AG04450 (cell line): ENCODE measurements around the gene SLC36A2. TPM values are rescaled to one million over a fixed set of nuclear protein-coding genes. Genes with fewer than 3 reads are reported as not detected.

ENCODE experiments used
- CTCF ChIA-PET: fragments of 300-600, 350-600 bp; formaldehyde crosslinking; extraction: SDS; loops from one replicate; lab custom pipeline; 2022; ENCODE audit warnings: antibody characterized with exemption, inconsistent platforms; lab: Charles Lee
- POLR2A ChIA-PET: fragments of 350-600 bp; formaldehyde crosslinking; extraction: SDS; loops from one replicate; lab custom pipeline; 2021; ENCODE audit warnings: antibody characterized with exemption, inconsistent platforms; lab: Yijun Ruan, JAX
- DNase-seq: peaks from one replicate; pipeline ENCODE4 v3.0.0-alpha.2; 2011; ENCODE audit warnings: low read depth, low spot score
- H3K27ac ChIP-seq: one replicate; pipeline ENCODE4 v1.5.1; 2012; ENCODE audit warnings: low read depth, low read length, control low read depth
- H3K27me3 ChIP-seq: one replicate; pipeline ENCODE4 v1.6.0; 2012; ENCODE audit warnings: low read length; ENCODE audit not compliant: control insufficient read depth, insufficient read depth
- H3K4me3 ChIP-seq: 2 replicates; pipeline ENCODE4 v1.5.1; 2011; ENCODE audit warnings: mild to moderate bottlenecking, low read depth, low read length, control low read depth
- H3K9me3 ChIP-seq: 2 replicates; pipeline ENCODE4 v1.5.1; 2012; ENCODE audit warnings: low read length; ENCODE audit not compliant: control insufficient read depth, insufficient read depth
- CTCF ChIP-seq: IDR thresholded peaks from 2 replicates; pipeline ENCODE4 v1.5.1; 2011; ENCODE audit warnings: low read depth, low read length, control low read depth, inconsistent platforms
- polyA plus RNA-seq: library from polyadenylated mRNA; depleted of rRNA; stranded (reverse); fragments of >200 nt; gene quantifications from 2 replicates; pipeline ENCODE4 v1.2.3, GENCODE V29; 2011

Gene SLC36A2
- polyA plus RNA-seq, 1 experiment = not detected

GRCh38 chr5:151345808-151346478 is 1.4 kb downstream of the SLC36A2 start:
- peaks cover 13% of the 10 kb centered on the region for H3K27me3 ChIP-seq
- no peak for TF ChIP-seq CTCF
- CTCF ChIA-PET = interaction anchor here (0.9 kb wide), 1 partner anchor 30 kb away, joined by 3 read pairs; no protein-coding TSS in a partner anchor
- H3K4me3 ChIP-seq = no peak overlapping the region
- no peak for DNase-seq
- no peak overlapping the region for H3K27ac ChIP-seq
- no peaks in the 10 kb centered on the region for H3K9me3 ChIP-seq
- POLR2A ChIA-PET = no interaction called here

GRCh38 chr5:151345187-151345807 is 2.1 kb downstream of the SLC36A2 start:
- DNase-seq = no peak
- TF ChIP-seq CTCF = no peak
- ChIA-PET POLR2A (no interaction called here), CTCF (no interaction called here)
- no peak overlapping the region for H3K4me3 ChIP-seq
- H3K27ac ChIP-seq = no peak overlapping the region
- H3K27me3 ChIP-seq = peaks cover 13% of the 10 kb centered on the region
- H3K9me3 ChIP-seq = no peaks in the 10 kb centered on the region

GRCh38 chr5:151344088-151344487 is 3.3 kb downstream of the SLC36A2 start:
- Histone ChIP-seq H3K27me3 (peaks cover 10% of the 10 kb centered on the region), H3K4me3 (no peak overlapping the region), H3K27ac (no peak overlapping the region), H3K9me3 (no peaks in the 10 kb centered on the region)
- DNase-seq = no peak
- ChIA-PET POLR2A (no interaction called here), CTCF (no interaction called here)
- no peak for TF ChIP-seq CTCF

- Histone ChIP-seq H3K27ac (no peak overlapping the region), H3K4me3 (no peak overlapping the region), H3K27me3 (peaks cover 4% of the 10 kb centered on the region), H3K9me3 (no peaks in the 10 kb centered on the region)
- ChIA-PET POLR2A (no interaction called here), CTCF (no interaction called here)
- DNase-seq = no peak
- TF ChIP-seq CTCF = no peak
Observed at GRCh38 chr5:151340004-151340403, 7.4 kb downstream of the SLC36A2 start.

- no peak for TF ChIP-seq CTCF
- POLR2A ChIA-PET = no interaction called here
- CTCF ChIA-PET = no interaction called here
- DNase-seq = no peak
- no peak overlapping the region for H3K4me3 ChIP-seq
- peaks cover 4% of the 10 kb centered on the region for H3K27me3 ChIP-seq
- H3K9me3 ChIP-seq = no peaks in the 10 kb centered on the region
- no peak overlapping the region for H3K27ac ChIP-seq
Observed at GRCh38 chr5:151338734-151339133, 8.6 kb downstream of the SLC36A2 start.
